Iris pigment epithelial cell (primary cell): ENCODE measurements around the gene RENBP.

Source experiments
- DNase-seq: peaks from one replicate; pipeline ENCODE4 v3.0.0-alpha.2; 2011; ENCODE audit warnings: low read depth

The RENBP gene

DNA sequence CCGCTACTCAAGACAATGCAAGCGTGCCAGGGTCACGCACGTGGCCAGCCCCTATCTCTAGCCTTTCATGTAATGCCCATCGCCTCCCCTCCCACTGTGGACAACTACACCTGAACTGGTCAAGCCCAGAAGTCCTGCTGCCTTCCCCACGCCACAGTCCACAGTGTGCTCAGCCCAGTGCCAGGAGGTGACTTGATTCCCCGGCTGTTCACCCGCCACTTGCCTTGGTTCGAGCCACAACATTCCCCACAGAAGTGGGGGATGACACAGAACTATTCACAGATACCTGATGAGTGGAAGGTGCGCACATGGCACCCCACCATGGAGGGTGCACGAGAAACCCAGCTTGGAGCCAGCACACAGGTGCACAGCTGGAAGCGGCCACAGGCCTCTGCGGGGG lies 25.2 kb downstream of the RENBP start:
- DNase-seq: no peak

DNA sequence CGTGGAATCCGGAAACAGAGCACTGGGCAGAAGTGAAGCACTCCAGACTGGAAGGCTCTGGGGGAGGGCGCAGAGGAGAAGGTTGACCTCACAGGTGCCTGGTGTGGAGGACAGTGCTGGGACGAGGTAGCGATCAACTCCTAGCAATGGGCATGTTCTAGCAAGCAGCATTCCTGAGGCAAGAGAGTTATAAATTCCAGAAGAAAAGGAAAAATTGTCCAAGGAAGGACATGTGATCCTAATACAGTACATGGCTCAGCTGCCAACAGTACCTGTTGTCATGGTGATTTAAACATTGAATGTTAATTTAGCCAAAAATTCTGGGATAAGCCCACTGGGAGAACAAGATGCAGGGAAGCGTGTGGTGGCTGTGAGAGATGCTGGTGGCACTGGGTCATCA lies 26.6 kb downstream of the RENBP start:
- no peak for DNase-seq

DNA sequence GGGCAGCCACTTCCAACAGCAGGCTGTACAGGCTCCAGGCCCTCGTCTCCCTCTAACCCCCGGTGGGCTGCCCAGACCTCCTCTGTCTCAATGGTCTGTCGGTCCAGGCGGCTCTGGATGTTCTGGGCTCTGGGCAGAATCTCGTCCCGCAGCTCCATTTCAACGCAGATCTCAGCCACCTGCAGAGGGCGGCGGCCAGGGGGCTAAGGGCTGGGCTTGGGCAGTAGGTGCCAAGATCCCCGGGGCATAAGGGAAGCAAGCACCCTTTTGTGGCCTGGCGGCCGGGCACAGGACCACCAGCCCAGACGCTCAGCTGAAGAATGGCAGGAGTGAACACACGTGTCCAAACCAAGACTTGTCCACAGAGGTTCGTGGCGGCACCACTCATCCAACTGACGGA lies 30.7 kb downstream of the RENBP start:
- no peak for DNase-seq

GRCh38 chrX:153913211-153913610 lies 31.2 kb downstream of the RENBP start:
- DNase-seq: no peak

- DNase-seq: no peak
Measured at GRCh38 chrX:153911798-153912197, 32.6 kb downstream of the RENBP start.

DNA sequence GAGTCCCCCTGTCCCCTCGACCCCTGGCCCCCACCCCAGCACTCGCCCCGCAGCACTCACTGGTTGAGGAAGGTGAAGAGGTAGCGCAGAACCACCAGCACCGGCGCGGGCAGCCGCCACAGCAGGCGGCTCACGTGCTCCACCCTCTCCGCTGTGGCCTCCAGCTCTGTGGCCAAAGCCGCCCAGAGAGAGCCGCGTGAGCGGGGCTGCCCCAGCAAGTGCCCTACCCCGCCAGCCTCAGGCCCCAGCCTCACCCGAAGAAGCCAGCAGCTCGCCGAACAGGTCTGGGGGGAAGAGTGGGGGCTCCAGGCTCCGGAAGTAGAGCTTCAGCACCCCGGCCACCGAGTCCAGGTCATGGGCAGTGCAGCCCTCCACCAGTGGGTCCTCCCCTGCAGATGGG lies 34.0 kb downstream of the RENBP start:
- no peak for DNase-seq

- DNase-seq: no peak
Measured at GRCh38 chrX:153909980-153910360, 34.5 kb downstream of the RENBP start.

DNA sequence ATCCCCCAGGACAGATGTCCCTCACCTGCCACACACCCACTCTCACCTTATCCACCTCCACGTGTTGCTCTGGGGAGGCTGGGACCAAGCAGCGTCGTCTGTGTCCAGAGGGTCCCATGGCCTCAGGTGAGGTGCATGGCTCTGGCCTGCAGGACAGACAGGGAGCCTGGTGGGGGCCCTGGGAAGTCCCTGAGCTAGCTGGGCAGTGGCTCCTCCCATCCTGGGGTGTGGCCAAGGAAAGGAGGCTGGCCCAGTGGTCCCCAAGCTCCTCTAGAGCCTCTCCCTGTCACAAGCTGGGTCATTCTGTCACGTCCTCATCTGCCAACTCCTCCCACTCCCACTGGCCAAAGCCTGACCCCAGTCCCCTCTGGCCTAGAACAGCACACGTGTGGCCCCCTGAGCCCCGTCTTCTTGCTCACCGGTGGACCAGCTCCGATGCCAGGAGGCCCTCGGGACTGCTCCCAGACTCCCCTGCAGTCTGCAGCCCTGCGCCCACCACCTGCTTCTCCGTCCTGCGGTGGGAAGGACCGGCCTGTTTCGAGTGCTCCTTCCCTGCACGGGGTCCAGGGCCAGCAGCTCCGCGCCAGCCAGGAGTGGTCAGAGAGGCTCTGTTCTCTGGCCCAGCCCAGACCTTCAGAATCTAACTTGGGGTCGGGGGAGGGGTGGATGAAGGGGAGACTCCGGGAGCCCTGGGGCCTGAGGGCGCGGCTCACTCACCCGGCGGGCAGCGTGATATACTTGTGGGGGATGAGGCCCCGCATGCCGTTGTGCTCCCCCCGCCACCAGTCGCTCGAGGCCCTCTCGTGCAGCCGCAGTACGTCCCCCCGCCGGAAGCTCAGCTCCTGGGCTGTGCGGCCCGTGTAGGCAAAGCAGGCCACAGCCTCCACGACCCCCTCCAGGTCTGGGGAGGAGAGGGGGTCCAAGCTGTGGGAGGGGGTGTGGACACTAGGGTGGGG lies 35.1 kb downstream of the RENBP start:
- no peak for DNase-seq

DNA sequence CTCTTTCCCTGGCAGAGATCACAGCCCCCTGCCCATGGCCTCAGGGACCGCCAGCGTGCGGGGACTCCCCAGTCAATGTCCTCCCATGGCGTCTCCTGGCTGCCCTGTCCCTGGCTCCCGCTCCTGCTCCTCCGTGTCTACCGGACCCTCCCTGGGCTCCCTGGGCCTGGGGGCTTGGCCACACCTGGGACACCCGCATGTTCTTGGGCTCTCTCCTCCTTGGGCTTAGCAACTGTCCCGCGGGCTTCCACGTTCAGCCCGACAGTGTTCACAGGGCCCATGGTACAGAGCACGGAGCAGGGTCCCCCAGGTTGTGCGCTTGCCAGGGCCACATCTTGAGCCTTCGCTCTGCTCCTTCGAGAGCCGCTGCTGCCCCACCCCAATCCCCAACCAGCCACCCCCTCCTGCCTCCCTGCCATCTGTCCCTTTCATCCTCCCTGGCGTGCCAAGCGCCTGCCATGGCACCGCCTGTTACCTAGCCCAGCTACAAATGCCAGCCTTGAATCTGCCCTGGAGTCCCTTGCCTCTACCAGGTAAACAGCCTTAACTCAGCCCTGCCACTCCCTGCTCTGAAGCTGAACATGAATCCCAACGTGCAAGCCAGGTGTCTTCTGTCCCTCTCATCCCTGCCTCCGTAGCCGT lies 36.1 kb downstream of the RENBP start:
- no peak for DNase-seq

- no peak for DNase-seq
Measured at GRCh38 chrX:153907456-153907855, 37.0 kb downstream of the RENBP start.

- no peak for DNase-seq
Measured at GRCh38 chrX:153906126-153906917, 38.1 kb downstream of the RENBP start.

DNA sequence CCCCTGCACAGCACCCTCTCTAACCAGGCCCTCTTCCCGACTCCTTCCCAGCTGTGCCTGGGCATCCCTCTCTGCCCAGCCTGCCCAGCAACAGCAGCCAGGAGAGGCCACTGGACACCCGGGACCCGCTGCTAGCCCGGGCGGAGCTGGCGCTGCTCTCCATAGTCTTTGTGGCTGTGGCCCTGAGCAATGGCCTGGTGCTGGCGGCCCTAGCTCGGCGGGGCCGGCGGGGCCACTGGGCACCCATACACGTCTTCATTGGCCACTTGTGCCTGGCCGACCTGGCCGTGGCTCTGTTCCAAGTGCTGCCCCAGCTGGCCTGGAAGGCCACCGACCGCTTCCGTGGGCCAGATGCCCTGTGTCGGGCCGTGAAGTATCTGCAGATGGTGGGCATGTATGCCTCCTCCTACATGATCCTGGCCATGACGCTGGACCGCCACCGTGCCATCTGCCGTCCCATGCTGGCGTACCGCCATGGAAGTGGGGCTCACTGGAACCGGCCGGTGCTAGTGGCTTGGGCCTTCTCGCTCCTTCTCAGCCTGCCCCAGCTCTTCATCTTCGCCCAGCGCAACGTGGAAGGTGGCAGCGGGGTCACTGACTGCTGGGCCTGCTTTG lies 38.9 kb downstream of the RENBP start:
- no peak for DNase-seq

DNA sequence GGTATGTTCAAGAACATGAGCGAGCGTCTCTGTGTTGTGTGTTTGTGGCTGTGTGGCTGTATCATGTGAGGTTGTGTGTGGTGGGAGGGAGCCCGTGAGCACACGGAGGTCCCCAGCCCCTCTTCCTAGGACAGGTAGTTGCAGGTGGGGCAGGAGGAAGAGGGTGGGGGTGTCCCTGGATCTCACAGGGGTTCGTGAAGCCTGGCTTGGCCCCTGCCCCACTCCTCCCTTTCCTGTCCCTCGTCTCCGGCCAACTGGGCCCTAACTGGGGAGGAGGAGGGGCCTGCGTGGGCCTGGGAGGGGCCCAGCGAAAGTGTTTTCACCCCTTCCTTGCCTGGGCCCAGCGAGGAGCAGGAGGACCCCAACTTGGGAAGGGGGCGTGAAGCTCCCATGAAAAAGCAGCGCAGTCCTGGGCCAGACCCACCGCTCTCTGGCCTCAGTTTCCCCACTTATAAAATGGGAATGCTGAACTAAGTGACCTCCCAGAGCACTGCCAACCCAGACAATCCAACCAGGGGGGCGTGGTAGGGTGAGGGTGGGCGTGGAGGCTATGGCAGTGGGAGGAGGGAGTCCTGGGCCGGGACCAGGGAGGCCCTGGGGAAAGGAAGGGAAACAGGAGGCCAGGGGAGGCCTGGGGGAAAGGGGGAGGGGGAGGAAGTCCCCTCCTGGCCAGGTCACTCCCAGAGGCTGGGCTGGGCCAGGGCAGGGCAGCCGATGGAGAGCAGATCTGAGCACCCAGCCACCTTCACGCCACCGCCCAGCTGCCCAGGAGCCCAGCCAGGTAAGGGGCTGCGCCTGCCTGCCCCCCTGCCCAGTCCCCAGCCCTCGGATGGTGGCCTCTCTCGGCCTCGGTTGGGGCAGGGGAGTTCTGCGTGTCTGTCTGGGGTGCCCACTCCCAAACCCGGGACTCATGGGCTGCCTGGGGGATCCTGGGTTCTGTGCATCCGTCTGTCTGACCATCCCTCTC lies 40.2 kb downstream of the RENBP start, which contains the start of gene AVPR2:
AVPR2 (plus strand) TSS at position 683 of the 967 bp plus-strand sequence. CDS start 473 bp downstream, outside the sequence.
- DNase-seq: no peak

DNA sequence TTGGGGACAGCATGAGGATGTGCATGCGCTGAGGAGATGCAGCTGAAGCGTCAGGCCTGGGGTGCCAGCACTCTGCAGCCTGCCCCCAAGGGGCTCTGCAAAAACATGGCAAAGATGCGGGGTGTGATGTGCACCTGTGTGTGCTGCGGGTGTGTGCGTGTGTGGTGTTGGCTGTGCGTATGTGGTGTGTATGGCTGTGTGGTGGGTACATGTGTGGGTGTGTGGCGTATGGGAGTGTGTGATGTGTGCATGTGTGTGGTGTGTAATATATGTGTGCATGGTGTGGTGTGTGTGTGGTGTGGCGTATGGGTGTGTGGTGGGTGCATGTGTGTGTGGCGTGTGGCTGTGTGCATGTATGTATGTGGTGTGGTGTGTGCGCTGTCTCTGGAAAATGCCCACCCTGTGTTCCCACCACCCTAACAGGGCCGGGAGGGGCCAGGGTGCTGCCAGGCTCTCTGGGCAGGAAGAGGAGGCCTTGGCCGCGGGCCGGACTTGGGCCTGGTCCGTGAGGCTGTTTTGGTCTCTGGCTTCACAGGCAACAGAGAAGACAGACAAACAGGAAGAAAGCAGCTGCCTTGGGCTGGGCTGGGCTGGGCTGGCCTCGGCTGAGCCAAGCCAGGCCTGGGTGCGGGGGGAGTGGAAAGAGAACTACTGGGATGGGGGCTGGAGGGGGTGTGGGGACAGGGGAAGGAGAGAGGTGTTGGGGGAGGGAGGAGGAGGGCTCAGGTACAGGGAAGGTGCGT lies 41.0 kb downstream of the RENBP start:
- no peak for DNase-seq

GRCh38 chrX:153902385-153902784 lies 42.1 kb downstream of the RENBP start:
- DNase-seq: no peak

DNA sequence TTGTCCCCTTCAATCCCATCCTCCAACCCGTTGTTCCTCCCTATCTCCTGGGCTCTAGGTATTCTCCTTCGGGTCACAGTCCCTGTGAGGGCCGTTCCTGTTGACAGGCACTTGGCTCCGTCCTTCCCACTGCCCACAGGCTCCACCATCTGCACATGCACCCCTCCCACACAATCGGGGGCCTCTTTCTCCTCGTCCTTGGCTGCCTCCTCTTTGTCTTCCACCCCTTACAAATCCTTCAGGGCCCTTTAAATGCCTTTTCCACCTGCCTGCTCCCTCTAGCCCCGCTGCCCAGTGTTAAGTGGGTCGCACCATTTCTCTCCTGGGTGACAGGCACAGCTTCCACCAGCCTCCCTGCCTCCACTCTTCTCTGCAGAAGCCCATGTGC lies 42.7 kb downstream of the RENBP start:
- no peak for DNase-seq

DNA sequence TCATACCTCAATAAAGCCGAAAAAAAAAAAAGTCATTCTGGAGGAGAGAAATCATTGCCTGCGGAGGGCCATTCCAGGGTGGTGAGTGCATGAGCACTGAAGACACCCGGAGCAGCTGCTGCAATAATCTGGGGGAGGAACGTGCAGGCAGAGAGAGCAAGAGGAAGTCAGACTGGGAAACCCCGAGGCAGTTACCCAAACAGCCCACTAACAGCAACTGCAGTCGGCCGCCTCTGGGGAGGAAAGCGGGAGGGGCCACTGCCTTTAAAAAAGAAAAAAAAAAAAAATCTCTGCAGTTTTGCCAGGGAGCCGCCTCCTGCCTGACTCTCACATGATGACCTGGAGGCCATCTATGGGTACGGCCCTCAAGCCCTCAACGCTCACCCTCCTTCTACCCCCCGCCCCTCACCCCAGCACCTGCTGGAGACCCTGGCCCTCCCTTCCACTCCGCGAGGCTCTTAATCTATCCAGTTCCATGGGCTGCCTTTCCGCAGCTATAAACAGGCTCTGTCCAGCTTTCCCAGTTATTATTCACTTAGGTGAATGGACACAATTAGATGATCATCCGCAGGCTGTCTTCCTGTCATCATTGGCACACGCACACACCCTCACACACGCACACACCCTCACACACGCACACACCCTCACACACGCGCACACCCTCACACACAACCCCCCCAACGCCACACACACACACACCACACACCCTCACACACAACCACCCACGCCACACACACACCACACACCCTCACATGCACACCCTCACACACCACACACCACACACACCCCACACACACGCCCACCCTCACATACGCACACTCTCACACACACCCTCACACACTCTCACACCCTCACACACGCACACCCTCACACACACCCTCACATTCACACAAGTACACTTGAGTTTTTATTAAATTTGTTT lies 43.4 kb downstream of the RENBP start:
- peak; percentile 90 for DNase-seq

- DNase-seq: no peak
Measured at GRCh38 chrX:153897899-153898298, 46.5 kb downstream of the RENBP start.

DNA sequence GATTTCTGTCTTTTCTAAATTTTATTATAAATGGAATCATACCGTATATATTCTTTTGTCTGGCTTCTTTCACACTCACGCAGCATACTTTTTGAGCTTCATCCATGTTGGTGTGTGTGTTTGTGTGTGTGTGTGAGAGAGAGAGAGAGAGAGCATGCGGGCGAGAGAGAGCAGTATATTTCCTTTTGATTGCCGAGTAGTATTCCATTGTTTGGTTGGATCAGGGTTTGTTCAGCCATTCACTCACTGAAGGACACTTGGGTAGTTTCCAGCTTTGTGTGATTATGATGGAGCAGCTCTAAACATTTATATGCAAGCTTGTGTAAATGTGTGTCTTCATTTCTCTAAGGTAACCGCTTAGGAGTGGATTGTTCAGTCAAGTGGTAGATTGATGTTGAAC lies 55.3 kb downstream of the RENBP start:
- DNase-seq: no peak
